Measurements from ENCODE around the gene SUSD2. TPM values are rescaled to one million over a fixed set of nuclear protein-coding genes. Genes with fewer than 3 reads are reported as not detected.

Gene SUSD2
- polyA plus RNA-seq, 1 experiment = 0.63 TPM

DNA sequence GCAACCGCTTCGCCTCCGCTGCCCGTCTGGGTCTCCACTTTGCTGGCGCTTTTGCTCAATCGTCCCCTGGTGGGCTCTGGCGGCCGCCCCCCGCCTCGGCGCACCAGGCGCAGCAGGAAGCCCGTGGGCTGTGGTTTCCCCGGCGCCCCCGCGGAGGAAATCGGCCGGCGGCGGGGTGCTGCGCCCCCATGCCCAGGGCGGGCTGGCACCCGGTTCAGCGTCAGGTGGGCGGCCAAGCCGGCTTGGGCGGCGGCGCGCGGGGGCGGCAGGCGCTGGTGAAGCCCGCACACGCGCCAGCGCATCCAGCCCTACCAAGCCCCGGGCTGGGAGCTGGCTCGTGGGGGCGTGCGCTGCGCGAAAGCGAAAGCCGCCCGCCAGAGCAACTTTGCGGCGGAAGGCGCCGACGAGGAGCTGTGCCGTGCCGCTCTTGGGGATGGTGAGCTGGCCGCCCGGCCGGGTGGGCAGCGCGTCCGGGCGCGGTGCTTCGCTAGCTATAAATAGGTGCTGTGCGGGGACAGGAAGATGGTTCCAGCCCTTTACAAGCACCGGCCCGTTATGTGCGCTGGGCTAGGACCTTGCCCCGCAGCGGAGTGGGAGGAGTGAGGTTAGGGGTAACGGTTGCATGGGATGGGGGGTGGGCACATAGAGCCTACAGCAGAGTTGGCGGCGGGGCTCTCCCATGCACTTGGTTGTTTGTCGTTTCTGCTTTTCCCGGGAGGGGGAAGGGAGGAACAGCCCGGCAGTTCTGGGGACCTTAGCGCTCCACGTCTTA, 25.0 kb upstream of the SUSD2 start:
- Histone ChIP-seq H3K27me3 (ENCODE audit: control insufficient read depth, insufficient read depth, low read length) (no peaks in the 10 kb centered on the region), H3K4me3 (ENCODE audit: low read depth, low read length) (peak overlapping the region; percentile 95), H3K9me3 (ENCODE audit: control insufficient read depth, insufficient read depth, low read length) (no peaks in the 10 kb centered on the region), H3K27ac (ENCODE audit: low read depth, low read length) (peak overlapping the region; percentile 47)
- ChIA-PET POLR2A (interaction anchor here (0.7 to 3.3 kb wide), 3 partner anchors 8 to 10 kb away, joined by 3 to 27 read pairs (median 3); no protein-coding TSS in a partner anchor), CTCF (interaction anchor here (0.6 to 3.5 kb wide), 24 partner anchors 9 to 311 kb away, joined by 3 to 26 read pairs (median 6); no protein-coding TSS in a partner anchor)
- TF ChIP-seq, protein P1, sequence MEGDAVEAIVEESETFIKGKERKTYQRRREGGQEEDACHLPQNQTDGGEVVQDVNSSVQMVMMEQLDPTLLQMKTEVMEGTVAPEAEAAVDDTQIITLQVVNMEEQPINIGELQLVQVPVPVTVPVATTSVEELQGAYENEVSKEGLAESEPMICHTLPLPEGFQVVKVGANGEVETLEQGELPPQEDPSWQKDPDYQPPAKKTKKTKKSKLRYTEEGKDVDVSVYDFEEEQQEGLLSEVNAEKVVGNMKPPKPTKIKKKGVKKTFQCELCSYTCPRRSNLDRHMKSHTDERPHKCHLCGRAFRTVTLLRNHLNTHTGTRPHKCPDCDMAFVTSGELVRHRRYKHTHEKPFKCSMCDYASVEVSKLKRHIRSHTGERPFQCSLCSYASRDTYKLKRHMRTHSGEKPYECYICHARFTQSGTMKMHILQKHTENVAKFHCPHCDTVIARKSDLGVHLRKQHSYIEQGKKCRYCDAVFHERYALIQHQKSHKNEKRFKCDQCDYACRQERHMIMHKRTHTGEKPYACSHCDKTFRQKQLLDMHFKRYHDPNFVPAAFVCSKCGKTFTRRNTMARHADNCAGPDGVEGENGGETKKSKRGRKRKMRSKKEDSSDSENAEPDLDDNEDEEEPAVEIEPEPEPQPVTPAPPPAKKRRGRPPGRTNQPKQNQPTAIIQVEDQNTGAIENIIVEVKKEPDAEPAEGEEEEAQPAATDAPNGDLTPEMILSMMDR (IDR thresholded peaks at IDR 0.05; ENCODE audit: low read depth, low read length) = no peak
- DNase-seq (ENCODE audit: low read depth, low spot score) = no peak

DNA sequence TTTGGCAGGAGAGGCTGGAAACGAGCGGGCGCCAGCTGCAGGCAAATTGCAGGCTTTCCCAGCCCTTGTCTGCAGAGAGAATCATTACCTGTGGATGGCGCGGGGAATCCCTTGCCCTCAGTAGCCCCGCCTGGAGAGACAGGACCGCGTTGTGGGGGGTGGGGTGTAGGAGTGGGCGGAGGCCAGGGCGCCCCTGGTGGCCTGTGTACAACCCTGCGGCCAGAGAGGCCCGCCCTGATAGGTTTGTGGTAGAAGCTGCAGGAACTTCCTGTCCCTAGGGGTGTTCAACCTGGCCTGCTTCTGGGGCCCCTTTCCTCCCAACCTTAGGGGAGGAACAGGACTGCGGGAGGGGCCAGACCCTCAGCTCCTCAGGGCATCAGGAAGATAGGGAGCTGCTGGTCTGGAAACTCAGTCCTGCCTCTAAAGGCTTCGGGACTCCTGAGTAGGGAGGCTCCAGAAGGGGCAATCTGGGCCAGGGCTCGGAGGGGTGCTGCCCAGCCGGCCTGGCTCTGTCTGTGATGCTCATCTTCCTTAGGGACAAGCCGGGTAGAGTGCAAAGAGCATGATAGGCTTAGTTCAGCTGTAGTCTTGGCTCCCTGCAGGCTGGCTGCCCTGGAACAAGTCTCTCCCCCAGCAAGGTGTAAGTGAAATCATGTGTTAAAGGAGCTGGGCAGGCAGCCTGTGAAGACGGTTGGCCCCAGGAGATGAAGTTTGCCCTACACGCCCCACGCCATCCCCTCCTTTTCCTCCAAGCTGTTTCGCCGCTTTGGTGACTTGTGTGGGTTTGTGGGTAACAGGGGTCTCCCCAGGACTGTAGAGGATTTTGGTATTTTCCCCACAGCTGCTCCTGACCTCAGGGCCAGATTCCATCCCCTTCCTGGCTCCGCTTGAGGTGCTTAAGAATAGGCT, 24.1 kb upstream of the SUSD2 start:
- no peaks in the 10 kb centered on the region for H3K27me3 ChIP-seq (ENCODE audit: control insufficient read depth, insufficient read depth, low read length)
- POLR2A ChIA-PET = interaction anchor here (0.7 to 3.3 kb wide), 3 partner anchors 8 to 120 kb away, joined by 3 to 27 read pairs (median 3); no protein-coding TSS in a partner anchor
- no peak for DNase-seq (ENCODE audit: low read depth, low spot score)
- no peaks in the 10 kb centered on the region for H3K9me3 ChIP-seq (ENCODE audit: control insufficient read depth, insufficient read depth, low read length)
- peak overlapping the region; percentile 47 for H3K27ac ChIP-seq (ENCODE audit: low read depth, low read length)
- H3K4me3 ChIP-seq (ENCODE audit: low read depth, low read length) = peak overlapping the region; percentile 95
- TF ChIP-seq, protein P1 (IDR thresholded peaks at IDR 0.05; ENCODE audit: low read depth, low read length) = peak; percentile 93
- CTCF ChIA-PET = interaction anchor here (0.7 to 3.5 kb wide), 35 partner anchors 8 to 147 kb away, joined by 3 to 26 read pairs (median 5); no protein-coding TSS in a partner anchor

DNA sequence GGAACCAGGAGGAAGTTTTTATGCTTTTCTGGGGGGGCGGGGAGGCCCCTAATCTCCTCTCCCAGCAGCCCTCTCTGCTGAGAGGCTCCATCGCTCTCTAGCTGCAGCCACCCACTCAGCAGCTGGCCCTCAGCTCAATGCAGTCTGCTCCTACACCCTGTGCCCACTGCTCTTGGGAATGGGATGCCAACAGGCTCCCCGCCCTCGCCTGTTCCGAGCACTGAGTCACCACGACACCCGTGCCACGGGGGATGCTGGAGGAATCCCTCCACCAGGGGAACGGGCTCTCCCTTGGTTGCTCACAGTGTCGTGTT, 23.5 kb upstream of the SUSD2 start:
- TF ChIP-seq, protein P1 (IDR thresholded peaks at IDR 0.05; ENCODE audit: low read depth, low read length) = peak; percentile 5; the same call in 1 of the 2 replicates
- ChIA-PET CTCF (interaction anchor here (0.8 to 3.5 kb wide), 26 partner anchors 7 to 148 kb away, joined by 3 to 26 read pairs (median 5); no protein-coding TSS in a partner anchor), POLR2A (interaction anchor here (3.3 kb wide), 1 partner anchor 11 kb away, joined by 27 read pairs; no protein-coding TSS in a partner anchor)
- no peaks in the 10 kb centered on the region for H3K27me3 ChIP-seq (ENCODE audit: control insufficient read depth, insufficient read depth, low read length)
- peak overlapping the region; percentile 95 for H3K4me3 ChIP-seq (ENCODE audit: low read depth, low read length)
- H3K27ac ChIP-seq (ENCODE audit: low read depth, low read length) = peak overlapping the region; percentile 31
- no peaks in the 10 kb centered on the region for H3K9me3 ChIP-seq (ENCODE audit: control insufficient read depth, insufficient read depth, low read length)
- DNase-seq (ENCODE audit: low read depth, low spot score) = no peak

DNA sequence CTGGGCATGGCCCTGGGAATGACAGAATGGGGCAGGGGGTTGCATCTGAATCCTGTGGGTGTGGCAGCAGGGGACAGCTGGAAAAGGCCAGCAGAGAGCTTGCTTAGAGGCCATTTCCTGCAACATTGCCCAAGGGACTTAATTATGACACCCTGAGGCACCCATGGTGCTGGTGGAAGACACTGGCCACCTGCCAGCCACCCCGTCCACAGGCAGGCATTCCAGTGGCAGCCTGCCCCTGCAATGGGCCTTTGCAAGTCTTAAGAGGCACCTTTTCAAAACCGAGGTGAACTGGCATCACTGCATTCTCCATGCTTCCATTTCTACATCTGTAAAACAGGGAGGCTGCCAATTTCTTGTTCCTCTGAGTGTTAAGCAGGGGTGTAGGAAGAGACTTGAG, 21.6 kb upstream of the SUSD2 start:
- POLR2A ChIA-PET = no interaction called here
- Histone ChIP-seq H3K27me3 (ENCODE audit: control insufficient read depth, insufficient read depth, low read length) (no peaks in the 10 kb centered on the region), H3K4me3 (ENCODE audit: low read depth, low read length) (no peak overlapping the region), H3K9me3 (ENCODE audit: control insufficient read depth, insufficient read depth, low read length) (no peaks in the 10 kb centered on the region), H3K27ac (ENCODE audit: low read depth, low read length) (no peak overlapping the region)
- CTCF ChIA-PET = no interaction called here
- TF ChIP-seq, protein P1 (IDR thresholded peaks at IDR 0.05; ENCODE audit: low read depth, low read length) = no peak
- DNase-seq (ENCODE audit: low read depth, low spot score) = no peak

Measured in AG04450 (cell line).